ENCODE data around the gene TAT.
"Not testable (repeated sequence)": the region's sequence is repeated elsewhere in the genome, so short reads cannot be mapped to it uniquely, and the experiment has no call there.

TAT gene

GRCh38 chr16:71576971-71577370 lies at the start of gene TAT:
TSS of gene TAT (minus strand) at chr16:71577092. CDS start at chr16:71576415, 677 bp downstream.
- no peak for DNase-seq

GRCh38 chr16:71626018-71626857 lies 49.3 kb upstream of the TAT start, which contains the start of gene MARVELD3:
TSS of gene MARVELD3 (plus strand) at chr16:71626184. CDS start at chr16:71626230, 46 bp downstream.
- no peak for DNase-seq

DNA sequence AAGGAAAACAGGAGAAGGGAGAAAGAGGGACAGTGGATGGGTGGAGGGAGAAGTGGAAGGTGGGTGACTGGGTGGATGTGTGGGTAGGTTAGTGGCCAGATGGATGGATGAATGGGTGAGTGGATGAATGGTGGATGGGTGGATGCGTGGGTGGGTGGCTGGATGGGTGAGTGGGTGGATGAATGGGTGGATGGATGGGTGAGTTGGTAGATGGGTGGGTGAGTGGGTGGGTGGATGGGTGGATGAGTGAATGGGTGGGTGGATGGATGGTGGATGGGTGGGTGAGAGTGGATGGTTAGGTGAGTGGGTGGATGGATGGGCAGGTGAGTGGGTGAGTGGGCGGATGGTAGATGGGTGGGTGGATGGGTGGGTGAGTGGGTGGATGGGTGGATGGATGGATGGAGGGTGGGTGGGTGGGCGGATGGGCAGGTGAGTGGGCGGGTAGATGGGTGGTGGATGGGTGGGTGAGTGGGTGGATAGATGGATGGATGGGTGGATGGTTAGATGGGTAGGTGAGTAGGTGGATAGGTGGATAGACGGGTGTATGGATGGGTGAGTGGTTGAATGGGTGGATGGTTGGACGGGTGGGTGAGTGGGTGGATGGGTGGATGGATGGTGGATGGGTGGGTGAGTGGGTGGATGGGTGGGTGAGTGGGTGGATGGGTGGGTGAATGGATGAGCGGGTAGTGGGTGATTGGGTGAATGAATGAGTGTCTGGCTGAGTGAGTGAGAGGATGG lies 48.4 kb upstream of the TAT start:
- DNase-seq: no peak

DNA sequence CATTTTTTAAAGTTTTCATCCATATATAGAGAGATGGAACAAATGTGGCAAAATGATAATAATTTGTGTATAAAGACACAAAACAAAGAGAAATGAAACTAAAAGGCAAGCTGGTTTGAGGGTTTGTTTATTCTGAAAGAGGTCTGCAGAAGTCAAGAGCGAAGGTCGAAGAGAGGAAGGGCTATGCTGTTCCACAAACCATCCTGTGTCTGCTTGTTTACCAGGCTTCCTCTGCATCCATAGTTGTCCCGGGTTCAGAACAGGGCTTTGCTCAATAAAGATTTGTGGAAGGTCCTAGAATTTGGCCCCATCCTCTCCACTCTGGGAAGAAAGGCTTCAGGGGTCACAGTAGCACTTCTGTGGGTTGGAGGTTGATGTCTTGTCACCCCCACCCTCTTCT lies 46.7 kb upstream of the TAT start:
- no peak for DNase-seq

DNA sequence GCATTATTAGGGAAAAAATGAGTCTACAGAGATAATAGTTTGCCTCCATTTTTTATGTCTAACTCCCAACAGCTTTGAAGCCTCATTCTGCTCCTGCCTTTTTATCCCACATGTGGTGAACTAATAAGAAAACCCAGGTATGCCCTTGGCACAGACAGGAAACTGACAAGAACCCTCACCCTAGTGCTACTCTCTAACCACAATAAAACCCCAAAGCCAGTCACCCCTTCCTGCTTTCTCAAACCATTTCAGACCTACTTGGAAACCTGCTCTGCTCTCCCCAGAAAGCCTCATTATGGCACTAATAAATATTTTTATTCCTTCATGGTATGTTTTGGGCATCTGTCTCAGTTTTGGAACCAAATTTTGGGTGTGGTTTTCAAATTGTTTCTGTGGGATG lies 45.2 kb upstream of the TAT start:
- DNase-seq: no peak

- DNase-seq: no peak
Observed at GRCh38 chr16:71618429-71618828, 41.5 kb upstream of the TAT start.

DNA sequence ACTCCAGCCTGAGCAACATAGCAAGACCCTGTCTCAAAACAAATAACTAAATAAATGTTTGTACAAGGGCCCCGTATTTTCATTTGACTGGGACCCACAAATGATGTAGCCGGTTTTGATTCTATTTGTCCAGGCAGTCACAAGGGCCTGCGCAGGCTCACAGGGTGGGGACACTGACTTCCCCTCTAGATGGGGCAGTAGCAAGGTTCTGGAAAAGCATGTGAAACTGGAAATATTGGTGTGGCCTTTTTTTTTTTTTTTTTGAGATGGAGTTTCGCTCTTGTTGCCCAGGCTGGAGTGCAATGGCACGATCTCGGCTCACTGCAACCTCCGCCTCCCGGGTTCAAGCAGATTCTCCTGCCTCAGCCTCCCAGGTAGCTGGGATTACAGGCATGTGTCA lies 38.1 kb upstream of the TAT start:
- not testable (repeated sequence) for DNase-seq

- DNase-seq: peak; percentile 76
Observed at GRCh38 chr16:71610936-71611871, 34.3 kb upstream of the TAT start.

DNA sequence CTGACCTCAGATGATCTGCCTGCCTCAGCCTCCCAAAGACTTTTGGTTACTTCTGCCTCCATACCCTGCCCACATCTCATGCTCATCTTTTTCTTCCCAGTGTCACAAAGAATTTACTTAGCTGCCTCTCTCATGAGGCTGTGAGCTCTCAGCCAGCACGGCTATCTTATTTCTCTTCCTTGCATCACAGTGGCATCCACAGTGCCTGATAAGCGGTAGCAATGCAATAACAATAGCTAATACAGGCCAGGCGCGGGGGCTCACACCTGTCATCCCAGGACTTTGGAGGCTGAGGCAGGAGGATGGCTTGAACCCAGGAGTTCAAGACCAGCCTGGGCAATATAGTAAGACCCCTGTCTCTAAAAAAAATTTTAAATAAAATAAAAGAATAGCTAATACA lies 33.6 kb upstream of the TAT start:
- no peak for DNase-seq

DNA sequence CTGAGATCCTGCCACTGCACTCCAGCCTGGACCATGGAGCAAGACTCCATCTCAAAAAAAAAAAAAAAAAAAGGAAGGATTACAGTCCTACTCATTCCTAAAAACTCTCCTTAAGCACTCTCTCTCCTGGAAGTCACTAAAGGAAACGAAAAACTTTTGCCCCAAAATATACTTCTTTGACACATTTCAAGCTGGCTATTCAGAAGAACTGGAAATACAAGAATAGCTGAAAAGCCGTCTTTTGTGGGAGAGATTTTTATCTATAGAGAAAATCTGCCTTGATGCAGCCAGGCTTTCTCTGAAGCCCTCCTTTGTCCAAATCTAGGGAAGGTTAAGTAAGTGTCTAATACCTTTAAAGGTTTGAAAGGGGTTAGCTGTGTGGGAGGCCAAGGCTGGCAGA lies 32.2 kb upstream of the TAT start:
- no peak for DNase-seq

- DNase-seq: no peak
Observed at GRCh38 chr16:71600822-71601221, 23.9 kb upstream of the TAT start.

- not testable (repeated sequence) for DNase-seq
Observed at GRCh38 chr16:71598426-71598825, 21.5 kb upstream of the TAT start.

GRCh38 chr16:71595340-71595826 lies 18.5 kb upstream of the TAT start:
- not testable (repeated sequence) for DNase-seq

GRCh38 chr16:71594000-71594646 lies 17.2 kb upstream of the TAT start:
- no peak for DNase-seq

- DNase-seq: no peak
Observed at GRCh38 chr16:71593048-71593999, 16.4 kb upstream of the TAT start.

DNA sequence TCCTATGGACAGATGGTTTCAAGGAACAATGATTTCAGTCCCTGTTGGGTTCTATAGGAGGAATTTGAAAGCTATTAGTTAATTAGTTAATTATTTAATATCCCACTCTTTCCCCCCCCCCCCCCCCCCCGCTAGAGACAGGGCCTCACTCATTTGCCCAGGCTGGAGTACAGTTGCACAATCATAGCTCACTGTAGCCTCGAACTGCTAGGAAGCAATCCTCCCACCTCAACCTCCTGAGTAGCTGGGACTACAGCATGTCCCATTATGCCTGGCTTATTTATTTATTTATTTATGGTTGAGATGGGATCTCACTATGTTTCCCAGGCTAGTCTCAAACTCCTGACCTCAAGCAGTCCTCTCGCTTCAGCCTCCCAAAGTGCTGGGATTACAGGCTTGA lies 15.0 kb upstream of the TAT start:
- DNase-seq: no peak

DNA sequence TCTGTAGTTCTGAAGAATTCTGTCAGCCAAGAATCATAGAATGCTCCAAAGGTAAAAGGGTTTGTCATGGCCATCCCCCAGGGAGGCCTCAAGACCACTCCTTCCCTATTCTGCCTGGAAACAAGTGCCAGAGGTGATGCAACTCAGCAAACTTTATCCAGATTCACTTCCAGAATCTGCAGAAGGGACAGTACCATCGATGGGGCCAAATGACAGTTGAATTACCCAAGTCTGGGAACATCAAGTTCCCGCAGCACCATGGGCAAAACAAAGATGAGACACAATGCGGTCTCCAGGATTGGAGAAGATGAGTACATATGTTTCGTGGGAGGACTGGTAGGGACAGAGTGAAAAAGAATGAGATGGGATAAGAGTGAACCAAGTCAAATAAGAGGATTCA lies 13.7 kb upstream of the TAT start:
- no peak for DNase-seq

GRCh38 chr16:71590071-71590470 lies 13.2 kb upstream of the TAT start:
- DNase-seq: not testable (repeated sequence)

- DNase-seq: not testable (repeated sequence)
Observed at GRCh38 chr16:71589334-71589733, 12.4 kb upstream of the TAT start.

GRCh38 chr16:71585318-71585703 lies 8.4 kb upstream of the TAT start:
- DNase-seq: no peak
